Astrocyte (in vitro differentiated cells and primary cell): ENCODE results near the gene CLMP. TPM values are rescaled to one million over a fixed set of nuclear protein-coding genes. Genes with fewer than 3 reads are reported as not detected.
A peak's percentile ranks its signal among the peaks of the same experiment; 100 is the strongest.

Source experiments
- DNase-seq: peaks from one replicate; pipeline ENCODE4 v3.0.0-alpha.2; 2010; ENCODE audit warnings: low read depth
- FAIRE-seq: peaks from 2 replicates; lab custom pipeline; 2011; peaks lifted over from hg19 to GRCh38; lab: Jason Lieb, UNC
- H2AFZ ChIP-seq: 2 replicates; pipeline ENCODE4 v1.6.0; 2012; ENCODE audit warnings: low read depth, low read length, inconsistent platforms
- H3K27ac ChIP-seq: 2 replicates; pipeline ENCODE4 v1.5.1; 2011; ENCODE audit warnings: low read depth, low read length, inconsistent platforms
- H3K27me3 ChIP-seq: 2 replicates; pipeline ENCODE4 v1.6.0; 2011; ENCODE audit warnings: low read length, inconsistent platforms; ENCODE audit not compliant: insufficient read depth
- H3K36me3 ChIP-seq: 2 replicates; pipeline ENCODE4 v1.5.1; 2011; ENCODE audit warnings: low read length, inconsistent platforms; ENCODE audit not compliant: insufficient read depth
- H3K4me1 ChIP-seq: 2 replicates; pipeline ENCODE4 v1.5.1; 2011; ENCODE audit warnings: low read length, inconsistent platforms; ENCODE audit not compliant: insufficient read depth
- H3K4me2 ChIP-seq: 2 replicates; pipeline ENCODE4 v1.6.0; 2012; ENCODE audit warnings: low read length, inconsistent platforms
- H3K4me3 ChIP-seq: 2 replicates; pipeline ENCODE4 v1.5.1; 2011; ENCODE audit warnings: low read depth, mild to moderate bottlenecking, low read length, inconsistent platforms; ENCODE audit not compliant: insufficient read depth
- H3K79me2 ChIP-seq: 2 replicates; pipeline ENCODE4 v1.6.0; 2012; ENCODE audit warnings: mild to moderate bottlenecking, low read length, inconsistent platforms; ENCODE audit not compliant: insufficient read depth
- H3K9ac ChIP-seq: 2 replicates; pipeline ENCODE4 v1.6.0; 2012; ENCODE audit warnings: mild to moderate bottlenecking, low read length, inconsistent platforms
- H3K9me3 ChIP-seq: 2 replicates; pipeline ENCODE4 v1.5.1; 2012; ENCODE audit warnings: low read depth, mild to moderate bottlenecking, low read length, inconsistent platforms; ENCODE audit not compliant: insufficient read depth
- H4K20me1 ChIP-seq: 2 replicates; pipeline ENCODE4 v1.6.0; 2012; ENCODE audit warnings: low read length, inconsistent platforms; ENCODE audit not compliant: insufficient read depth
- H3K27ac Mint-ChIP-seq: one replicate; pipeline ENCODE4 v1.8.0; 2021; ENCODE audit warnings: mild to moderate bottlenecking, mixed read lengths; ENCODE audit not compliant: unreplicated experiment
- H3K27me3 Mint-ChIP-seq: one replicate; pipeline ENCODE4 v1.8.0; 2021; ENCODE audit warnings: low read depth, mixed read lengths; ENCODE audit not compliant: unreplicated experiment
- H3K36me3 Mint-ChIP-seq: one replicate; pipeline ENCODE4 v1.8.0; 2021; ENCODE audit warnings: low read depth, mixed read lengths; ENCODE audit not compliant: unreplicated experiment
- H3K4me1 Mint-ChIP-seq: one replicate; pipeline ENCODE4 v1.8.0; 2021; ENCODE audit warnings: low read depth, mixed read lengths; ENCODE audit not compliant: unreplicated experiment
- H3K4me3 Mint-ChIP-seq: one replicate; pipeline ENCODE4 v1.8.0; 2021; ENCODE audit warnings: mild to moderate bottlenecking, moderate library complexity, mixed read lengths; ENCODE audit not compliant: unreplicated experiment
- H3K9me3 Mint-ChIP-seq: one replicate; pipeline ENCODE4 v1.8.0; 2021; ENCODE audit warnings: mild to moderate bottlenecking, mixed read lengths; ENCODE audit not compliant: unreplicated experiment
- EZH2 ChIP-seq: IDR thresholded peaks from 2 replicates; pipeline ENCODE4 v1.6.1; 2012; ENCODE audit warnings: mild to moderate bottlenecking, low read length, inconsistent platforms; ENCODE audit not compliant: insufficient read depth
- total RNA-seq: library from RNA; stranded (reverse); gene quantifications from 2 replicates; pipeline ENCODE4 v1.2.1, GENCODE V29; 2021
- TF ChIP-seq, protein P1 (sequence below): IDR thresholded peaks from 2 replicates; pipeline ENCODE4 v1.5.1; 2011; ENCODE audit warnings: low read depth, mild to moderate bottlenecking, inconsistent platforms, low read length, moderate library complexity; ENCODE audit not compliant: insufficient read depth

CLMP gene
- total RNA-seq, 1 donor from 2014 or later, result 16.0 TPM

DNA sequence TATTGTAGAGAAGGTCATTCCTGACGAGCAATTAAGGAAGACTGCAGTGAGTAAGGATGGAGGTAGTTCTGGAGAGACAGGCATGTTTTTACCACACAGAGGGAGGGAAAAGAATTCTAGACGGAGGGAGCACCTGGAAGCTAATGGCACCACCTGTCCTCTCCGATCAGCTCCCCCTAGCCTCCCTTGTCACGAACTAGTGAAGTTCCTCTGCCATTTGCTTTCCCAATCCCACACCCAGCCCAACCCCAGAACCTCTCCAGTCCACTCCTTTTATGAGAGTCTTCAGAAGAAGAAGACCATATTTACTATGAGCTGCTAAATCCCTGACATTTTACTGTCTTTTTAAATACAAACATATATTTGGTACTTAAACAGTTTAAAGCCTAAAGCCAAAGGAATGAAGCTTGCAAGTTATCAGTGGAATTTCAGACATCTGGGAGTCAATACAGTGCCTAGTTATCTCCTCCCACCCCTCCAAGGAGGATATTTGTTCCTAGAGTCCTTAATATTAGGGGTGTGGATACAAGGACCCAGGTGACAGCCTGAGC lies 87.0 kb downstream of the CLMP start:
- Mint-ChIP-seq H3K4me1 (peaks cover 7% of the 10 kb centered on the region), H3K27me3 (no peaks in the 10 kb centered on the region), H3K4me3 (no peak overlapping the region), H3K9me3 (peaks cover 1% of the 10 kb centered on the region), H3K36me3 (no peaks in the 10 kb centered on the region), H3K27ac (no peak overlapping the region)
- DNase-seq (no peak), FAIRE-seq (no peak)
- H3K79me2 ChIP-seq, result peaks cover 2% of the 10 kb centered on the region
- TF ChIP-seq, protein P1, sequence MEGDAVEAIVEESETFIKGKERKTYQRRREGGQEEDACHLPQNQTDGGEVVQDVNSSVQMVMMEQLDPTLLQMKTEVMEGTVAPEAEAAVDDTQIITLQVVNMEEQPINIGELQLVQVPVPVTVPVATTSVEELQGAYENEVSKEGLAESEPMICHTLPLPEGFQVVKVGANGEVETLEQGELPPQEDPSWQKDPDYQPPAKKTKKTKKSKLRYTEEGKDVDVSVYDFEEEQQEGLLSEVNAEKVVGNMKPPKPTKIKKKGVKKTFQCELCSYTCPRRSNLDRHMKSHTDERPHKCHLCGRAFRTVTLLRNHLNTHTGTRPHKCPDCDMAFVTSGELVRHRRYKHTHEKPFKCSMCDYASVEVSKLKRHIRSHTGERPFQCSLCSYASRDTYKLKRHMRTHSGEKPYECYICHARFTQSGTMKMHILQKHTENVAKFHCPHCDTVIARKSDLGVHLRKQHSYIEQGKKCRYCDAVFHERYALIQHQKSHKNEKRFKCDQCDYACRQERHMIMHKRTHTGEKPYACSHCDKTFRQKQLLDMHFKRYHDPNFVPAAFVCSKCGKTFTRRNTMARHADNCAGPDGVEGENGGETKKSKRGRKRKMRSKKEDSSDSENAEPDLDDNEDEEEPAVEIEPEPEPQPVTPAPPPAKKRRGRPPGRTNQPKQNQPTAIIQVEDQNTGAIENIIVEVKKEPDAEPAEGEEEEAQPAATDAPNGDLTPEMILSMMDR, result no peak
- no peak for TF ChIP-seq EZH2
- H4K20me1 ChIP-seq, result peaks cover 5% of the 10 kb centered on the region
- H3K9me3 ChIP-seq, result no peaks in the 10 kb centered on the region
- no peak overlapping the region for H2AFZ ChIP-seq
- no peak overlapping the region for H3K27ac ChIP-seq
- H3K4me1 ChIP-seq, result no peaks in the 10 kb centered on the region
- H3K36me3 ChIP-seq, result no peaks in the 10 kb centered on the region
- H3K4me2 ChIP-seq, result no peak overlapping the region
- no peak overlapping the region for H3K9ac ChIP-seq
- no peaks in the 10 kb centered on the region for H3K27me3 ChIP-seq
- no peak overlapping the region for H3K4me3 ChIP-seq

DNA sequence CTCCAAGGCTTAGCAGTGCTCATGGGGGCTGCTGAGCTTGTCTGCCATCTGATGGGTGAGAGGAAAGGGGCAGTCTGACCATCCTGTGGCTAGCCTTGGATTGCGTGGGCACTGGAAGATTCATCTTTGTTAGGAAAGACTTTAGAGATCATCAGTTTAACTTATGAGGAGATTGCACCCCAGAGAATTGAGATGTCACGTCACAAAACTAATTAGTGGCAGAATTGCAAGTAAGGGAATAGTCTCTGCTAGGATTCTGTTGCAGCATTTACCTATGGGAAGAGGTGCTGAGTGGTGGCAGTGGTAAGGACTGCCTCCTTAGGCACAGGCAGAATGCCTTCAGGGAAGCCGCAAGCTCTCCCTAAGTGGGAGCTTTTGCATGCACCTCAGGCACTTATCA lies 90.4 kb downstream of the CLMP start:
- TF ChIP-seq, protein P1, result no peak
- TF ChIP-seq EZH2, result no peak
- peaks cover 7% of the 10 kb centered on the region for H3K4me1 Mint-ChIP-seq
- H3K27me3 Mint-ChIP-seq, result no peaks in the 10 kb centered on the region
- Histone ChIP-seq H3K4me1 (peaks cover 3% of the 10 kb centered on the region), H3K9me3 (no peaks in the 10 kb centered on the region), H4K20me1 (peaks cover 5% of the 10 kb centered on the region), H3K27ac (no peak overlapping the region), H3K79me2 (peaks cover 2% of the 10 kb centered on the region), H3K9ac (no peak overlapping the region), H3K27me3 (no peaks in the 10 kb centered on the region), H3K4me3 (no peak overlapping the region), H3K4me2 (no peak overlapping the region), H3K36me3 (no peaks in the 10 kb centered on the region), H2AFZ (no peak overlapping the region)
- no peak overlapping the region for H3K27ac Mint-ChIP-seq
- FAIRE-seq, result no peak
- no peaks in the 10 kb centered on the region for H3K36me3 Mint-ChIP-seq
- H3K4me3 Mint-ChIP-seq, result no peak overlapping the region
- H3K9me3 Mint-ChIP-seq, result peaks cover 1% of the 10 kb centered on the region
- no peak for DNase-seq

DNA sequence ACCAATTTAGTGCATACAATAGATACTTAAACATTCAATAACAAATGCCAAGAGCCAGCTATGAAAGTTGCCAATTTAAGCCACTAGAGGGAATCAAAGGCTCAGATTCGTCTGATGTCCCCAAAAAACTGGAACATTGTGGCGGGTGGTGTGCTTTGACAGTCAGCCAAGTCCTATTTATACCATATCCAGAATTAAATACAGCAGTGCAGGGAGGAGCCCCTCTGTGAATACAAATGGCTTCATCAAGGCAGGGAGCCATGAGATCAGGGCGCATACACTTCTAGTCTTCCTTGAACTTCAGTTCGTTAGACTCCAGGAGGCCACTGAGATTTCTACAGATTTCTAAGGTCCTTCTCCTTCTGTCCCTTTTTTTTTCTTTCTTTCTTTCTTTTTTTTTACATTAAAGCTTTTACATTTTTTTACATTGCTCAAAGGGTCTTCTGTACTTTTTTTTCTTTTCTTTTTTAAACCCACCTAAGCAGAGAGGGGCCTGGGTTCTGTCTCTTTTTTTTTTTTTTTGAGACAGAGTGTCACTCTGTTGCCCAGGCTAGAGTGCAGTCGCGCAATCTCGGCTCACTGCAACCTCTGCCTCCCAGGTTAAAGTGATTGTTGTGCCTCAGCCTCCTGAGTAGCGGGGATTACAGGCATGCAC lies 91.6 kb downstream of the CLMP start:
- TF ChIP-seq EZH2, result no peak
- TF ChIP-seq, protein P1, result peak; percentile 88
- Histone ChIP-seq H3K79me2 (peaks cover 2% of the 10 kb centered on the region), H3K9ac (peak overlapping the region; percentile 2), H4K20me1 (peaks cover 7% of the 10 kb centered on the region), H3K36me3 (no peaks in the 10 kb centered on the region), H3K27me3 (no peaks in the 10 kb centered on the region), H3K27ac (no peak overlapping the region), H3K4me2 (peak overlapping the region; percentile 60), H3K4me3 (no peak overlapping the region), H3K4me1 (peaks cover 3% of the 10 kb centered on the region), H3K9me3 (no peaks in the 10 kb centered on the region), H2AFZ (no peak overlapping the region)
- Mint-ChIP-seq H3K36me3 (no peaks in the 10 kb centered on the region), H3K4me1 (peaks cover 6% of the 10 kb centered on the region), H3K4me3 (no peak overlapping the region), H3K9me3 (peaks cover 1% of the 10 kb centered on the region), H3K27me3 (no peaks in the 10 kb centered on the region), H3K27ac (no peak overlapping the region)
- FAIRE-seq (peak; percentile 75), DNase-seq (peak; percentile 45)
